ENCODE data around the gene HIKESHI.

The HIKESHI gene

DNA sequence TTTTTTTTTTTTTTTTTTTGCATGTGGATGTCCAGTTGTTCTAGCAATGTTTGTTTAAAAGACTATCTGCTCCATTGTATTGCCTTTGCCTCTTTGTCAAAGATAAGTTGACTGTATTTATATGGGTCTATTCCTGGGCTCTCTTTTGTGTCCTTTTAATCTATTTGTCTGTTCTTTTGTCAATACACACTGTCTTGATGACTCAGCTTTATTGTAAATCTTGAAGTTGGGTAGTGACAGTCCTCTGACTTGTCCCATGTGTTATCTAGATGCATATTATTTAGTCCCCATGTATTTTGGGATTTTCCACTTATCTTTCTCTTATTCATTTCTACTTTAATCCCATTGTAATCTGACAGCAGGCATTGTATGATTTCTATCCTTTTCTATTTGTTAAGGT, 75.9 kb downstream of the HIKESHI start:
- H3K4me3 ChIP-seq (ENCODE audit: low read length), result no peak overlapping the region
- no peak for TF ChIP-seq ZNF274 (IDR thresholded peaks at IDR 0.05; ENCODE audit: low read depth, low read length)

DNA sequence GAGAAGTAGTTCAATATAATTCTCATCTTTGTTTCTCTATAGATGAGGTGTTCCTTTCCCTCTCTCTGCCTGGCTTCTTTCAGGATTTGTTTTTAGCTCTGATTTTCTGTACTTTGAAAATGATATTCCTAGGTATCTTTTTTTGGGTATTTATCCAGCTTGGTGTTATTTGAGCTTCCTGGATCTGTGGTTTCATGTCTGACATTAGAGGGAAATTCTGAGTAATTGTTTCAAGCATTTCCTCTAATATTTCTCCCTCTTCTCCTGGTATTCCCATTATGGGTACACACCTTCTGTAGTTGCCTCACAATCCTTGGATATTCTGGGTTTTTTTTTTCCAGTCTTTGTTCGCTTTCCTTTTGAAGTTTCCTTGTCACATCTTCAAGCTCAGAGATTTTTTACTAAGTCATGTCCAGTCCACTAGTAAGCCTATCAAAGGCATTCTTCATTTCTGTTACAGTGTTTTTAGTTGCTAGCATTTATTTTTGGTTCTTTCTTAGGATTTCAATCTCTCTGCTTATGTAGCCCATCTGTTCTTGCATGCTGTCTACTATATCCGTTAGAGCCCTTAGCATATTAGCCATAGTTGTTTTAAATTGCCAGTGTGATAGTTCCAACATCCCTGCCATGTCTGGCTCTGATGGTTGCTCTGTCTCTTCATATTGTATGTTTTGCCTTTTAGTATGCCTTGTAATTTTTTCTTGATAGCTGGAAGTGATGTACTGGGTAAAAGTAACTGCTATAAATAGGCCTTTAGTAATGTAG, 78.4 kb downstream of the HIKESHI start:
- TF ChIP-seq ZNF274 (IDR thresholded peaks at IDR 0.05; ENCODE audit: low read depth, low read length), result no peak

DNA sequence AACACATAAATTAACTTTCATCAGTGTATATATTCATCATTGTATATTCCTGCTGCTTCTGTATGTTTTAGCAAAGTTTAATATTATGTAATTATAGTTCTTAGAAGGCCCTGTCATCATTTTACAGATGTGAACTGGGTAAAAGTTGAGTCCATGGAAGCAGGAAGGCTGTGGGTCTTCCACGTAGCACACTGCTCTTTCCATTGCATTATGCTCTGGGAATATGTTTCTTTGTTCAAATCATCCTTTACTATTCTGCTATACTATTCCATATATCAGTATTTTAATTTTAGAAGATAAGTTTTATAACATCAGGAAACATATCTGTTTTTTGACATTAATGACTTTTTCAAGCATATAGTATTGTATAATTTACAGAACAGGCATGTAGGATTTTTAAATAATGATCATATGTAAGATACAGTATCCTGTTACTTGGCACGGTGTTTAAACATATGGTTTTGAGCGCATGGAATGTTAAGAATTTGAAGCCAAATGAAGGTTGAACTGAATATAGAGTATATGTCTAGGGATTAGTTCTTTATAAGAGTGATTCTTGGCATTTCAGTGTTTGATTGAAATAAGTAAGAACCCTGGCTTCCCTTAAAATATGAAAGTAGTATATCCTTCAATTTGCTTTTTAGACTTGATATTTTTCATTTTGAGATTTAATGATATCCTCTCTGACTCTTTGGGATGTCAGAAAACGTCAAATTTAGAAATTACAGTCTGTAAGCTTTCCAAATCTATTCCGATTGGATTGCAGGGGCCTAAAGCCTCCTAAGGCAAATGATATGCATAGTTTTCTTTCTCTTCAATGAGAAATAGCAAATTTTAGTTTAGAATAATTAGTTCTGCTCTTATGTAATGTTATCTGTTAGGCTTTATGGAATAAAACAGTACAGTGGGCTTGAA, 81.3 kb downstream of the HIKESHI start:
- H3K4me3 ChIP-seq (ENCODE audit: low read length), result no peak overlapping the region
- no peak for TF ChIP-seq ZNF274 (IDR thresholded peaks at IDR 0.05; ENCODE audit: low read depth, low read length)

More for the DNA sequence above, 78.4 kb downstream of the HIKESHI start:
- H3K4me3 ChIP-seq (ENCODE audit: low read length), result no peak overlapping the region

DNA sequence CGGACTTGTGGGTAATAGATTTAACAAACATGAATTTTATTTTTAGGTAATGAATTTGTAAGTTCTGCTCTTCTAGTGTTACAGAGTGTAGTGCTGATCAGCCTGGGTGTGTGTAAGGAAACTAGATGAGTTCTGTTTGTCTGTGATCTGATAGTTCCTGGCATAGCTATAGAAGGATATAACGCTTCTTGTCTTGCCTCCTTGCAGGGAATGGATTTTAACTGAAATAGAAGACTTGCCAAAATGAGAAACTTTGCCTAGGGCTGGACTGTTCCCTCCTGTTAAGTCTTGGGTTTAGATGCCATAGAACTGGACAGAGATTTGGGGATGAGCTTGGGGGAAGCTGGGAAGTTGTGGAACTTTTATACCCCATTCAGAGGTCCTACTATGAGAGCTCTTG, 84.2 kb downstream of the HIKESHI start:
- TF ChIP-seq ZNF274 (IDR thresholded peaks at IDR 0.05; ENCODE audit: low read depth, low read length), result no peak
- H3K4me3 ChIP-seq (ENCODE audit: low read length), result no peak overlapping the region

DNA sequence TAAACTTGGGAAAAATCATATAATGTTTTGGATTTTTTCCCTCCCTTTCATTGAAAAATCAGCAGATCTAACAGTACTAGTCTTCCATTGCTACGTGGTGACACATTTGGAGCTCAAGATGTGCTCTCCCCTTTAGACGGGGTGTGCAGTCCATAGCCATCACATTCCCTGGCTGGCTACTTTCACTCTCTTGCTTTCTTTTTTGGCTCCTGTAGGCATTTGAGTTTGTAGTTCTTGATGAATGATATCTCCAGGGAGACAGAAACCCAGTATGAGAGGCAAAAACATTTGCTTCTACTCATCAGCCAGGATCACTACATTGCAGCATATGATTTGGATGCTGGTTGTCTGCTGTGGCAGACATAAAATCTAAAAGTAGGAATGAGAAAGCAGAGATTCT, 84.7 kb downstream of the HIKESHI start:
- no peak for TF ChIP-seq ZNF274 (IDR thresholded peaks at IDR 0.05; ENCODE audit: low read depth, low read length)
- no peak overlapping the region for H3K4me3 ChIP-seq (ENCODE audit: low read length)

DNA sequence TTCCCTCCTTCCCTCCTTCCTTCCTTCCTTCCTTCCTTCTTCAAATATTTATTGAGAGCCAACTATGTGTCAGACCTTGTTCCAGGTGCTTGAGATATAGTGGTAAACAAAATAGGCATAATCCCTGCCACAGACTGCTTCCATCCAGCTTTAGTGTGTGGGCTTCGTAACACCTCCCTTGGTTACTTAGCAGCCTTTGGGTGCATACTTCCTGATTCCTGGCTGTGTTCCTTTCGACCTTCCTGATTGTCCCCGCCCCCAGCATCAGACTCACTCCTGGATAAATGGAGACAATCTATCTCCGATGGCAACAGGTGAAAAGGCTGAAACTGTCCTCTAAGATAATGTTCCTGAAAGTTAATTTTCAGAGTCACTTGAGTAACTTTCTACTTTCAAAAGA, 86.2 kb downstream of the HIKESHI start:
- no peak overlapping the region for H3K4me3 ChIP-seq (ENCODE audit: low read length)
- no peak for TF ChIP-seq ZNF274 (IDR thresholded peaks at IDR 0.05; ENCODE audit: low read depth, low read length)

DNA sequence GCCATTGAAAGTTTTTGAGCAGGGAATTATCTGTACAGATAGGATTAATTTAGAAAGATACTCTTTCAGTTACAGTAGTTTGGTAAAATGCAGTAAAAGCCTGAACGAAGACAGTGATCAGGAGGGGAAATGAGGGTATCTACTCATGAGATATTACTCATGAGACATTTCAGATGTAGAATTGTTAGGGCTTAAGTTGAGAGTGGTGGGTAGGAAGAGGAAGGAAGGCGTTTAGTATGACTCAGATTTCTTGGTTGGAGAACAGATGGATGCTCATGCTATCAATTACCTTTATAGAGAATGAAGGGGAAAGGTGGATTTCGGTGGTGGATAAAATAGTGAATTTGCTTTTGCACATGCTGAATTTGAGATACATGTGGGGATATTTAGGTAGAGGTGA, 88.4 kb downstream of the HIKESHI start:
- no peak overlapping the region for H3K4me3 ChIP-seq (ENCODE audit: low read length)
- TF ChIP-seq ZNF274 (IDR thresholded peaks at IDR 0.05; ENCODE audit: low read depth, low read length), result no peak

DNA sequence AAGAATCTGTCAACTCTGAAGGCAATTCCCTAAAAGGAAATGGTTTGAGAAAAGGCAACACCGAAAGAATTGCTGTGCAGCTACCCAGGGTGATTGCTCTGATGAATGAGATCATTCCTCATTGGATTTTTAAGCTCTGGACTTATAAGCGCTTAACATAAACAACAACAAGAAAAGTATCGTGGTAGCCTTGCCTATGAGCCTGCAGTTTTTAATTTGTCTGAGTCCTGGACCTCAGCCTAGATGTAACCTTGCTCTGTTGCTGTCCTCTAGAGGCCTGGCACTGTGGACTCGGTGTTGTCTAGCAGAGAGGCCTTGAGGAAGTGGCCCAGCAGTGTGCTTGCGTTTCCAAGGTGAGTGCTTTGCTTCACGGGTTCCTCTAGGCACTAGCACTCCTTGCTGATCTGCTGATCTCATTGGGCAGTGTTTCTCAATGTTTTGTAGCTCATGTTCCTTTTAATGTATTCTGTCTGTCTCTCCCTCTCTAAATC, 93.1 kb downstream of the HIKESHI start:
- H3K4me3 ChIP-seq (ENCODE audit: low read length), result no peak overlapping the region
- TF ChIP-seq ZNF274 (IDR thresholded peaks at IDR 0.05; ENCODE audit: low read depth, low read length), result no peak
